GM06990 (cell line): ENCODE measurements around the gene CCDC178.

Source experiments
- DNase-seq: peaks from one replicate; pipeline ENCODE4 v3.0.0-alpha.2; 2011; ENCODE audit not compliant: insufficient read length; ENCODE audit errors: extremely low read depth
- H3K27me3 ChIP-seq: replicated peaks from 2 replicates; pipeline ENCODE4 v1.6.0; 2011; ENCODE audit warnings: low read length; ENCODE audit not compliant: control insufficient read depth, insufficient read depth
- H3K36me3 ChIP-seq: 2 replicates; pipeline ENCODE4 v1.5.1; 2011; ENCODE audit warnings: low read length; ENCODE audit not compliant: control insufficient read depth, insufficient read depth
- H3K4me3 ChIP-seq: replicated peaks from 2 replicates; pipeline ENCODE4 v1.5.1; 2011; ENCODE audit warnings: low read depth, mild to moderate bottlenecking, control low read depth, low read length
- TF ChIP-seq, protein P1 (sequence below): IDR thresholded peaks from 2 replicates; pipeline ENCODE4 v1.5.1; 2011; ENCODE audit warnings: low read length, control low read depth, mild to moderate bottlenecking, inconsistent platforms; ENCODE audit not compliant: insufficient read depth, poor library complexity, severe bottlenecking

Gene CCDC178

DNA sequence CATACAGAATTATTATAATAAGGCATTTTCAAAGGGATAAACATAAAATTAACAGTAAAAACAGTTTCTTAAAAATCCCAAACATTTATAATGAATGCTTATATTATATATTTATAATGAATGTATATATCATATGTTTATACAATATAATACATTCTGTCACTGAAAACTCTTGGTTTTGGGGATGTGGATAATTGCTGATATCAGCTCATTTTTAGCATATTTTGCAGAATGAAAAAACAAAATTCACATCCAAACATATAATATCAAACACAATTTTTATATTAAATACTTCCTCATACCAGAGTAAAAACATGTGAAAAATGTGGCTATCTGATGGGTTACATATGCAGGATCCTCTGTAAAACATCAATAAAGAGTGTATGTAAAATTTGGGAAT, 465.0 kb downstream of the CCDC178 start:
- no peaks in the 10 kb centered on the region for H3K27me3 ChIP-seq
- DNase-seq, result no peak
- TF ChIP-seq, protein P1, sequence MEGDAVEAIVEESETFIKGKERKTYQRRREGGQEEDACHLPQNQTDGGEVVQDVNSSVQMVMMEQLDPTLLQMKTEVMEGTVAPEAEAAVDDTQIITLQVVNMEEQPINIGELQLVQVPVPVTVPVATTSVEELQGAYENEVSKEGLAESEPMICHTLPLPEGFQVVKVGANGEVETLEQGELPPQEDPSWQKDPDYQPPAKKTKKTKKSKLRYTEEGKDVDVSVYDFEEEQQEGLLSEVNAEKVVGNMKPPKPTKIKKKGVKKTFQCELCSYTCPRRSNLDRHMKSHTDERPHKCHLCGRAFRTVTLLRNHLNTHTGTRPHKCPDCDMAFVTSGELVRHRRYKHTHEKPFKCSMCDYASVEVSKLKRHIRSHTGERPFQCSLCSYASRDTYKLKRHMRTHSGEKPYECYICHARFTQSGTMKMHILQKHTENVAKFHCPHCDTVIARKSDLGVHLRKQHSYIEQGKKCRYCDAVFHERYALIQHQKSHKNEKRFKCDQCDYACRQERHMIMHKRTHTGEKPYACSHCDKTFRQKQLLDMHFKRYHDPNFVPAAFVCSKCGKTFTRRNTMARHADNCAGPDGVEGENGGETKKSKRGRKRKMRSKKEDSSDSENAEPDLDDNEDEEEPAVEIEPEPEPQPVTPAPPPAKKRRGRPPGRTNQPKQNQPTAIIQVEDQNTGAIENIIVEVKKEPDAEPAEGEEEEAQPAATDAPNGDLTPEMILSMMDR, result no peak
- H3K4me3 ChIP-seq, result no peak overlapping the region
- no peaks in the 10 kb centered on the region for H3K36me3 ChIP-seq

DNA sequence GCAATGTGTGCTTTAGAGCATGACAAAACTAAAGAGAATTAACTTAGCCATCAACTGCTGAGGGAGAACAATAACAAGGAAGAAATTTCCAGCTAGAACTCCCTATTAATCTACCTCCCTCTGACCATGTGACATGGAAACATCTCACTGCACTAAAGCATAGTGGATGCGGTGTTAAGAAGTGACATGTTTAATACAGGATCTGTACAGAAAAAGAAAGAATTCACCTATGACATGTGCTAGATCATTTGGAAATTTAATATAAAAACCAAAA, 465.4 kb downstream of the CCDC178 start:
- TF ChIP-seq, protein P1, result no peak
- no peak for DNase-seq
- no peaks in the 10 kb centered on the region for H3K36me3 ChIP-seq
- H3K4me3 ChIP-seq, result no peak overlapping the region
- H3K27me3 ChIP-seq, result no peaks in the 10 kb centered on the region

DNA sequence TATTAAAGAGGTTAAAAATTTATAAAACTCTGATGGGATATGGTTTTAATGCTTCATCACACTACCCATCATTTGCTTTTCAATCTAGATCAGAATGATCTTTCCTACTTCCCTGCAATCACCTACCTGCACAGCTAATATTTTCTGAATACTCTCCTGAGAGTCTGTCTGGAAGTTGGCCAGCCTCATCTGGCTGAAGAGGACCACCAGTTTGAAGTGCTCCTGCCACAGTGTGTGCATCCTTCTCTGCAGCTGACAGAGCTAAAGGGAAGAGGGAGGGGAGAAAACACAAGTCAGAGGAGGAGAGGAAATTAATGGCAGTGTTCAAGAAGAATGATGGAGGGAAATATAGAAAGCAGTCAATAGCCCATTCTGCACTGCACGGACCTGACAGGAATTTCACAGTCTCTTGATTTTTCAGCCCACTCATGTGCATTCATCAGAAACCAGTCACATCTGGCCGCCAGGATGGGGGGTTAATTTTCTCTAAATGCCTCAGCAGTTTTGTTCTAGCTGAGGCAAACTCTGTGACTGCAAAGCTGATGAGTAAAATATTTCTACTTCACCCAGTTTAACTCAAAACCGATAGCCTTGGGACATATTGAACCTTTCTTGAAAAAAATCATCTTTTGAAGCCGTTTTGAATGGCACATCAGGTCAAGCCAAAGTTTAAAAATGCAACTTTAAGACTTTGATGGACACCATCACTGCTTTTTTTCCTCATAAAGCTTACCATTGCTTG, 465.9 kb downstream of the CCDC178 start:
- peak; percentile 15 for DNase-seq
- H3K27me3 ChIP-seq, result no peaks in the 10 kb centered on the region
- TF ChIP-seq, protein P1, result no peak
- H3K36me3 ChIP-seq, result no peaks in the 10 kb centered on the region
- H3K4me3 ChIP-seq, result no peak overlapping the region

DNA sequence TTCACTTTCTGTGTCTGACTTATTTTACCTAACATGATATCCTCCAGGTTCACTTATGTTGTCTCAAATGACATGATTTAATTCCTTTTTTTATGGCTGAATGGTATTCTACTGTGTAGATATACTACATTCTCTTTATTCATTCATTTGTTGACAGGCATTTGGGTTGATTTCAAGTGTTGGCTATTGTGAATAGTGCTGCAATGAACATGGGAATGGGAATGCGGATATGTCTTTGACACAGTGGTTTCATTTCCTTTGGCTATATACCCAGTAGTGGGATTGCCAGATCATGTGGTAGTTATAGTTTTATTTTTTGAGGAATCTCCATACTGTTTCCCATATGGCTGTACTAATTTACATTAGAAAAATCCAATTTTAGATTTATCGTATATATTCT, 472.3 kb downstream of the CCDC178 start:
- TF ChIP-seq, protein P1, result no peak
- Histone ChIP-seq H3K27me3 (no peaks in the 10 kb centered on the region), H3K36me3 (no peaks in the 10 kb centered on the region), H3K4me3 (no peak overlapping the region)
- DNase-seq, result no peak

DNA sequence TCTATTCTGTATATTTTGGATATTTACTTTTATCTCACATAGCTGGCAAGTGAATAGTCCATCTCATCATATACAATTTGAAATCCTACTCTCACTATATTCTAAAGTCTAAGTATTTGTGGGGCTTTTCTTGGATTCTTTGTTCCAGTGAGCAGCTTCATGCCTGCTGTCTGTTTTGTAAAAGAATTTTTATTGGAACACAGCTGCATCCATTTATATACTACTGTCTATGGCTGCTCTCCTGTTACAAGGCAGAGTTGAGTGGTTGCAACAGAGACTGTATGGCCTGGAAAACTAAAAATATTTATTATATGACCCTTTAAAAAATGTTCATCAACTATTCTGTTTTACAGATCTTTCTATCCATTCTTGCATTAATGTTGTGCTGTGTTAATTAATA, 474.4 kb downstream of the CCDC178 start:
- H3K4me3 ChIP-seq, result no peak overlapping the region
- no peaks in the 10 kb centered on the region for H3K27me3 ChIP-seq
- H3K36me3 ChIP-seq, result no peaks in the 10 kb centered on the region
- DNase-seq, result no peak
- TF ChIP-seq, protein P1, result no peak

DNA sequence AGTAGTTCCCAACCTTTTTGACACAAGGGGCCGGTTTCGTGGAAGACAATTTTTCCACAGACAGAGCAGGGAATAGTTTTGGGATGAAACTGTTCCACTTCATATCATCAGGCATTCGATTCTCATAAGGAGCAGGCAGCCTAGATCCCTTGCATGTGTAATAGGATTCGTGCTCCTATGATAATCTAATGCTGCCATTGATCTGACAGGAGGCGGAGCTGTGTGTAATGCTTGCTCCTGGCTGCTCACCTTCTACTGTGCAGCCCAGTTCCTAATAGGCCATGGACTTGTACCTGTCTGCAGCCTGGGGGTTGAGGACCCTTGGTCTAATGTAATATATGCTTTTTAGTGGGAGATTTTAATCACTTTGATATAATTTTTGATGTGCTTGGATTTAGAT, 479.0 kb downstream of the CCDC178 start:
- Histone ChIP-seq H3K36me3 (no peaks in the 10 kb centered on the region), H3K27me3 (no peaks in the 10 kb centered on the region), H3K4me3 (no peak overlapping the region)
- no peak for DNase-seq
- TF ChIP-seq, protein P1, result no peak
